Fibroblast of skin of abdomen (primary cell): ENCODE data around the gene GPR35.

Experiments
- DNase-seq: peaks from one replicate; pipeline ENCODE4 v3.0.0-alpha.2; 2013

Gene GPR35

GRCh38 chr2:240624011-240624949 is 1.0 kb upstream of the GPR35 start:
- no peak for DNase-seq

- DNase-seq, result peak; percentile 6
Measured at GRCh38 chr2:240626531-240627300, 1.4 kb downstream of the GPR35 start.

- no peak for DNase-seq
Measured at GRCh38 chr2:240627736-240628506, 2.6 kb downstream of the GPR35 start.

GRCh38 chr2:240628507-240628807 is 3.2 kb downstream of the GPR35 start:
- DNase-seq, result no peak

DNA sequence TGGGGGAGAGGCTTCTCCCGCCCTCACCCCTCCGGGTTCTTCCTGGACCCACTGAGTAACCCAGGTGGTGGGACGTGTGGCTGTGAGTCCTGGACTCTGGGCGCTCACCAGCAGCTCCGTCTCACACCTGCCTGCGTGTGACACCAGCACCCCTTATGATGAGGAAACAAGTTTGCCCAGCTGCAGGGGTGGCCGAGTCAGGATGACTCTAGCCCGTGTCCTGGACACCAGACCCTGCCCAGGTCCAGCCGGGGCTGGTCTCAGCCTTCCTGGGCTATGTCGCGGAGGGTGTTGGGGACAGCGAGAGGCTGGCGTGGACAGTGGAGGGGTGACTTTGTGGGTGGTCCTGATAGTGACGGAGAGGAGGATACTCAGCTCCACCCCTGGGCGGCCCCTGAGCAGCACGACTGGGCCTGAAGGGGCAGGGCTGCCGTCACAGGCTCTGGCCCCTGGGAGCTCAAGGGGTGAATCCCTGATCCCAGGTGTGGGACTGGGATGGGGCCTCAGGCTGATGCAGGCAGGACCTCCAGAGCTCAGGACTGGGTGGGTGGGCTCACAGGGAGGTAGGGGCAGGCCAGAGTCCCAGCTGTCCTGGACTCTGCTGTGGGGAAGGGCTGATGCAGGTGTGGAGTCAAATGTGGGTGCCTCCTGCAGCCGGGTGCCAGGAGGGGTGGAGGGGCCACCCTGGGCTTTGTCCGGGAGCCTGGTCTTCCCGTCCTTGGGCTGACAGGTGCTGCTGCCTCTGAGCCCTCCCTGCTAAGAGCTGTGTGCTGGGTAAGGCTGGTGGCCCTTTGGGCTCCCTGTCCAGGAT is 3.7 kb downstream of the GPR35 start:
- no peak for DNase-seq

DNA sequence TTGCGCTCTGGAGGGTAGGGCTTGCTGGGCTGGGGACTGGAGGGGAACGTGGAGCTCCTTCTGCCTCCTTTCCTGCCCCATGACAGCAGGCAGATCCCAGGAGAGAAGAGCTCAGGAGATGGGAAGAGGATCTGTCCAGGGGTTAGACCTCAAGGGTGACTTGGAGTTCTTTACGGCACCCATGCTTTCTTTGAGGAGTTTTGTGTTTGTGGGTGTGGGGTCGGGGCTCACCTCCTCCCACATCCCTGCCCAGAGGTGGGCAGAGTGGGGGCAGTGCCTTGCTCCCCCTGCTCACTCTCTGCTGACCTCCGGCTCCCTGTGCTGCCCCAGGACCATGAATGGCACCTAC is 4.3 kb downstream of the GPR35 start:
- no peak for DNase-seq

GRCh38 chr2:240629968-240630770 is 4.9 kb downstream of the GPR35 start:
- no peak for DNase-seq

GRCh38 chr2:240630771-240631547 is 5.7 kb downstream of the GPR35 start:
- no peak for DNase-seq

- no peak for DNase-seq
Measured at GRCh38 chr2:240631548-240632305, 6.4 kb downstream of the GPR35 start.

- DNase-seq, result no peak
Measured at GRCh38 chr2:240632306-240632721, 7.0 kb downstream of the GPR35 start.

GRCh38 chr2:240635121-240635997 is 10.1 kb downstream of the GPR35 start:
- DNase-seq, result no peak

DNA sequence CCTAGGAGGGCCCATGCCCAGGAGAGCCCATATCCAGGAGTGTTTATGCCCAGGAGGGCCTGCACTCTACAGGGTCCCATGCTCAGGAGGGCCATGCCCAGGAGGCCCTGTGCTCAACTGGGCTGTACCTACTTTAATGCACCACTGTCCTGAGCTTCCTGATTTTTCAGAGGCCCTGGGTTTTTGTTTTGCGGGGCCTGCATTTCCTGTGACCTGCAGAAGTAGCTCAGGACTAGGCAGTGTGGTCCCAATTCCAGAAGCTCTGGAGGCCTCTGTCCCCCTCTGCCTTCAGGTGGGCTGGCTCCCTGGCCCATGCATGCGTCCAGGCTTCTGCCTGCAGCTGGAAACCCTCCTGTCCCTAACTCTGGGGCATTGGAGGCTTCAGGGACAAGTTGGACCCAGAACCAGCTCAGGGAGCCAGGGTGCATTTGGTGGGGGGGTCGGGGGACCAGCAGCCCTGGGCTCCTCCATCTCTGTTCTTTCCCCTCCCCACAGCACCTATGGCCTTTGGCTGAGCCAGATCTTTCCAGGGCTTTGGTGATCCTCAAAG is 10.8 kb downstream of the GPR35 start:
- no peak for DNase-seq

DNA sequence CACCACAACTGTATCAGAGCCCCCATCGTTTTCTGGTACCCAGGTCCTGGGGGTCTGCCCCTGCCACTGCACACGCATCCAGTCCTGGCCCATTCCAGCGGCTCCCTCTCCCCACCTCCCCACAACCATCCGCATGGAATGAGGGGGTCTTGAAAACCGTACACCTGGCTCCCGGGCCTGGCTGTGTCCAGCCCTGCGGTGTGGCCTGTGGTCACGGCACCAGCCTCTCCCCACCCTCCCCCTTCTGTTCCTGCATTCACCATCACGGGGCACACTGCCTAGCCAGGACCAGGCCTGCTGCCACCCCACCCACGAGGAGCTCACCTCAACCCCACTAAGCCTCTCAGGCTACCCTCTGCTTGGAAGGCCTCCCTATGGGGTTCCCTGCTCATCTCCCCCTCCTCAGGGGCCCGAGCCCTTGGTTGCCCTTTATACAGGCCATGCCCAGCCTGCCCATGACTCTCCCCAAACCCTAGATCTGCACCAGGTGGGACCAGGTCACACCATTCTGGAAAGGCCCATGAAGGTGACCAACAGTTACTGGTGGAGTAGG is 11.4 kb downstream of the GPR35 start:
- no peak for DNase-seq

GRCh38 chr2:240637116-240637900 is 12.0 kb downstream of the GPR35 start:
- DNase-seq, result no peak

DNA sequence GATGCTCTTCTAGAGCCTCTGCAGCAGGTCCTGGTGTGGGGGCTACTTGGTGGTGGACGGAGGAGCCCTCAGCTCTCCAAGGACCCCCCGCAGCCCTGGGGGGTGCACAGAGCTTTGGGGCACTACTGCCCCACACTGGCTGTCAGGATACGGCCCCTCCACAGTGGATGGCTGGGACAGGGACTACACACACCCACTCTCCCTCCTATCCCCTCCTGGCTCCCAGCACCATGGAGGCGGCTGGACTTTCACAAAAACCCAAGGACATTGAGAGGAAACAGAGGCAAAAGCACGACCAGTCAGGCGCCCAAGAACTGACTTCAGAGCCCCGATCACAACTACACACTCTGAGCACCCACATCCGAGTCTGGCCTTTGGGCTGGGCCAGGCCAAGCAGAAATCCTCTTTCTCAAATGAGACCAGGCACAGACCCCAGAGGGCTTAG is 12.6 kb downstream of the GPR35 start:
- no peak for DNase-seq

GRCh38 chr2:240638512-240639160 is 13.4 kb downstream of the GPR35 start:
- no peak for DNase-seq

- DNase-seq, result no peak
Measured at GRCh38 chr2:240639566-240639965, 14.3 kb downstream of the GPR35 start.
